Motor neuron (in vitro differentiated cells): ENCODE measurements around the gene KLRC2. TPM values are rescaled to one million over a fixed set of nuclear protein-coding genes. Genes with fewer than 3 reads are reported as not detected.

Experiments
- ATAC-seq, 8 experiments: fragments of 200-7000 bp; cut with Tn5 transposase; replicated peaks in 6 of 8; 2 replicates each; pipeline ENCODE4 v1.8.0; 2021; ENCODE audit warnings: mild to moderate bottlenecking in 8 of 8, moderate library complexity in 8 of 8
- H3K27ac ChIP-seq, 2 donors: fragments of 250-450 bp; sonication (Bioruptor Pico); 2 replicates each; pipeline ENCODE4 v1.9.0; 2021; ENCODE audit warnings: antibody characterized with exemption in 2 of 2, mild to moderate bottlenecking in 2 of 2, moderate library complexity in 1 of 2
- H3K4me1 ChIP-seq, 2 donors: fragments of 250-450 bp; sonication (Bioruptor Pico); replicated peaks in 1 of 2; 2 replicates each; pipeline ENCODE4 v1.6.1; 2021; ENCODE audit warnings: antibody characterized with exemption in 2 of 2, mild to moderate bottlenecking in 2 of 2, moderate library complexity in 1 of 2
- H3K4me3 ChIP-seq, 5 donors: fragments of 250-450 bp; sonication (Bioruptor Pico); 2 replicates each; pipeline ENCODE4 v1.9.0; 2021; ENCODE audit warnings: antibody characterized with exemption in 5 of 5, mild to moderate bottlenecking in 5 of 5, moderate library complexity in 4 of 5
- WGBS, 10 experiments: fragments of 450-650 bp; shearing (Covaris generic); methylation state at CpG; one replicate each; pipeline ENCODE4 v1.0.0; 2022; 5-methylcytosine and 5-hydroxymethylcytosine counted together
- in situ Hi-C, 9 experiments: fragments of 400-800 bp; cut with MboI; loops; one replicate each; pipeline ENCODE4 v1.15.0; 2021; ENCODE audit warnings: low sequenced_read_pairs in 9 of 9, low pct_unique_long_range_greater_than_20kb in 2 of 9; ENCODE audit not compliant: unreplicated experiment in 9 of 9
- total RNA-seq, 8 experiments: library from RNA; unstranded; fragments of 300-600 nt; gene quantifications; 2 replicates each; pipeline versions ENCODE4 v1.2.3 to v1.2.4, GENCODE V29; 2022

Gene KLRC2
- total RNA-seq, 8 experiments from 2014 or later, result 5.6 TPM; not detected in 7

- H3K4me3 ChIP-seq, result no peak overlapping the region
- H3K27ac ChIP-seq, result no peak overlapping the region
- no peaks in the 10 kb centered on the region for H3K4me1 ChIP-seq
- ATAC-seq, result no peak
- 79 to 100% (median 96%) methylated on average over 1 to 3 of the region's 3 CpGs for WGBS, 10 experiments
- in situ Hi-C loops, result no loop called here
Observed at GRCh38 chr12:10384191-10384590, 51.6 kb downstream of the KLRC2 start.

GRCh38 chr12:10381928-10382628 lies 53.7 kb downstream of the KLRC2 start:
- Histone ChIP-seq H3K4me3 (no peak overlapping the region), H3K27ac (no peak overlapping the region), H3K4me1 (no peaks in the 10 kb centered on the region)
- WGBS, 10 experiments, result 44 to 100% (median 96%) methylated on average over 2 to 4 of the region's 4 CpGs
- ATAC-seq, result peak in 1 of 8 experiments; percentile 84
- in situ Hi-C loops, result no loop called here

Other genes with a start within 250 kb of the KLRC2 start
- 100 to 1,000 TPM in 5 of 8 experiments, 10 to 100 TPM in 3; 82.0 to 245 (median 106) TPM for gene GABARAPL1, start 223.1 kb downstream of the KLRC2 start, total RNA-seq
- under 1 TPM; 0.04 to 0.54 (median 0.18) TPM for gene KLRD1, start 128.1 kb downstream of the KLRC2 start, total RNA-seq
- 1 to 10 TPM in 2 of 8 experiments, under 1 TPM in 6; 0.13 to 1.9 (median 0.53) TPM for gene KLRK1, start 46.0 kb downstream of the KLRC2 start, total RNA-seq
- gene KLRC4, start 26.3 kb downstream of the KLRC2 start, total RNA-seq, result under 1 TPM in 1 of 8 experiments, not detected in 7; 0.71 TPM
- 1 to 10 TPM in 1 of 8 experiments, not detected in 7; 2.3 TPM for gene KLRC3, start 15.4 kb downstream of the KLRC2 start, total RNA-seq
- gene KLRC1, start 17.4 kb upstream of the KLRC2 start, total RNA-seq, result under 1 TPM in 1 of 8 experiments, not detected in 7; 0.24 TPM
- gene EIF2S3B, start 69.9 kb upstream of the KLRC2 start, total RNA-seq, result 1 to 10 TPM; 1.1 to 8.5 (median 1.7) TPM
- gene MAGOHB, start 177.6 kb upstream of the KLRC2 start, total RNA-seq, result 10 to 100 TPM; 19.7 to 33.3 (median 30.2) TPM
- gene STYK1, start 238.0 kb upstream of the KLRC2 start, total RNA-seq, result 1 to 10 TPM in 1 of 8 experiments, under 1 TPM in 5, not detected in 2; 0.14 to 2.3 (median 0.18) TPM